Glutamatergic neuron (in vitro differentiated cells): Measurements from ENCODE around the gene ZNF408. TPM values are rescaled to one million over a fixed set of nuclear protein-coding genes. Genes with fewer than 3 reads are reported as not detected.

ENCODE experiments used
- DNase-seq: peaks from one replicate; pipeline ENCODE4 v3.0.0; 2022
- H3K27ac Mint-ChIP-seq: one replicate; pipeline ENCODE4 v1.8.0; 2020; ENCODE audit warnings: mild to moderate bottlenecking, mixed read lengths, inconsistent platforms; ENCODE audit not compliant: unreplicated experiment
- H3K27me3 Mint-ChIP-seq: one replicate; pipeline ENCODE4 v1.8.0; 2020; ENCODE audit warnings: mild to moderate bottlenecking, moderate library complexity, mixed read lengths, inconsistent platforms; ENCODE audit not compliant: unreplicated experiment
- H3K36me3 Mint-ChIP-seq: one replicate; pipeline ENCODE4 v1.8.0; 2020; ENCODE audit warnings: mild to moderate bottlenecking, mixed read lengths, inconsistent platforms; ENCODE audit not compliant: unreplicated experiment
- H3K4me1 Mint-ChIP-seq: one replicate; pipeline ENCODE4 v1.8.0; 2020; ENCODE audit warnings: mild to moderate bottlenecking, low read depth, mixed read lengths, inconsistent platforms; ENCODE audit not compliant: unreplicated experiment
- H3K4me3 Mint-ChIP-seq: one replicate; pipeline ENCODE4 v1.8.0; 2020; ENCODE audit warnings: mild to moderate bottlenecking, mixed read lengths, inconsistent platforms; ENCODE audit not compliant: unreplicated experiment
- H3K9me3 Mint-ChIP-seq: one replicate; pipeline ENCODE4 v1.8.0; 2020; ENCODE audit warnings: mild to moderate bottlenecking, moderate library complexity, mixed read lengths, inconsistent platforms; ENCODE audit not compliant: unreplicated experiment
- total RNA-seq: library from RNA; stranded (reverse); fragmentation: NEBNext Ultra II Directional; extraction: Animal tissue kit (Norgen Biotek cat#: 25700); gene quantifications from one replicate; pipeline ENCODE4 v1.2.1, GENCODE V29; 2021; ENCODE audit not compliant: unreplicated experiment
- TF ChIP-seq, protein P1 (sequence below): fragments of 200-600 bp; sonication (generic); IDR thresholded peaks from one replicate; pipeline ENCODE4 v1.5.0; 2021; ENCODE audit not compliant: partially characterized antibody, unreplicated experiment

The ZNF408 gene
- total RNA-seq, 1 donor from 2014 or later, result 10.6 TPM

- TF ChIP-seq, protein P1, sequence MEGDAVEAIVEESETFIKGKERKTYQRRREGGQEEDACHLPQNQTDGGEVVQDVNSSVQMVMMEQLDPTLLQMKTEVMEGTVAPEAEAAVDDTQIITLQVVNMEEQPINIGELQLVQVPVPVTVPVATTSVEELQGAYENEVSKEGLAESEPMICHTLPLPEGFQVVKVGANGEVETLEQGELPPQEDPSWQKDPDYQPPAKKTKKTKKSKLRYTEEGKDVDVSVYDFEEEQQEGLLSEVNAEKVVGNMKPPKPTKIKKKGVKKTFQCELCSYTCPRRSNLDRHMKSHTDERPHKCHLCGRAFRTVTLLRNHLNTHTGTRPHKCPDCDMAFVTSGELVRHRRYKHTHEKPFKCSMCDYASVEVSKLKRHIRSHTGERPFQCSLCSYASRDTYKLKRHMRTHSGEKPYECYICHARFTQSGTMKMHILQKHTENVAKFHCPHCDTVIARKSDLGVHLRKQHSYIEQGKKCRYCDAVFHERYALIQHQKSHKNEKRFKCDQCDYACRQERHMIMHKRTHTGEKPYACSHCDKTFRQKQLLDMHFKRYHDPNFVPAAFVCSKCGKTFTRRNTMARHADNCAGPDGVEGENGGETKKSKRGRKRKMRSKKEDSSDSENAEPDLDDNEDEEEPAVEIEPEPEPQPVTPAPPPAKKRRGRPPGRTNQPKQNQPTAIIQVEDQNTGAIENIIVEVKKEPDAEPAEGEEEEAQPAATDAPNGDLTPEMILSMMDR, result no peak
- Mint-ChIP-seq H3K36me3 (peaks cover 13% of the 10 kb centered on the region), H3K4me1 (peaks cover 25% of the 10 kb centered on the region), H3K27ac (no peak overlapping the region), H3K9me3 (peaks cover 21% of the 10 kb centered on the region), H3K27me3 (peaks cover 13% of the 10 kb centered on the region), H3K4me3 (no peak overlapping the region)
- no peak for DNase-seq
These were observed 25.5 kb upstream of the ZNF408 start for GRCh38 chr11:46675288-46675851.

- Mint-ChIP-seq H3K4me1 (peaks cover 25% of the 10 kb centered on the region), H3K27me3 (peaks cover 12% of the 10 kb centered on the region), H3K27ac (no peak overlapping the region), H3K9me3 (peaks cover 21% of the 10 kb centered on the region), H3K36me3 (peaks cover 13% of the 10 kb centered on the region), H3K4me3 (no peak overlapping the region)
- TF ChIP-seq, protein P1, result no peak
- DNase-seq, result no peak
These were observed 24.9 kb upstream of the ZNF408 start for GRCh38 chr11:46675949-46676348.

DNA sequence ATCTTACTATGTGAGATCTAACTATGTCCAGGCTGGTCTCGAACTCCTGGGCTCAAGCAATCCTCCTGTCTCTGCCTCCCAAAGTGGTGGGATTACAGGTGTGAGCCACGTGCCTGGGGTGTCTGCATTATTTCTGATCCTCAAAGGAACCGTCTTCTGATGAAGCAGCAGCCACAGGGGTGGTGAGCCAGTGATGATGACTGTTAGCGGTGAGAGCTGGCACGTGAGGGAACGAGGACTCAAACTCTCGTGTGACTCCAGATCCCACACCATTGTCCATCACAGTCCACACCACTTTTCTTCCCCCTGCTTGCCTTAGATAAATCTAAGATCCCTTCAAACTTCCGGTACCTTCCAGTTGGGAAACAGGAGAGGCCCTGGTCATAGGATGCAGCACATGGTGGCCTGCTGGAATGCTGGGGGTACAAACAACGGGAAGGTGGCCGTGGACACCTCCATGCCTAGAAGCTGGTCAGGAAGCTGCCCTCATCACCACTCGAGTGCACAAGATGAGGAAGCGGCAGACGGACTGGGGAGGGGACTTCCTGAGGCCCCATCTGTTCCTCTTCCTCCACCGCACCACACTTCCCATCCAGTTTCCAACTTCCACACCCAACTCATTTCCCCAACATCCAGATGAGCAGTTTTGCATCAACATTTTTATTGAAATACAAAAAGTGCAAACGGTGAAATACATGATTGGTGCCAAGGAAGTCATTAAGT lies 24.2 kb upstream of the ZNF408 start:
- Mint-ChIP-seq H3K36me3 (peaks cover 12% of the 10 kb centered on the region), H3K4me1 (peaks cover 25% of the 10 kb centered on the region), H3K27me3 (peaks cover 8% of the 10 kb centered on the region), H3K27ac (peak overlapping the region; percentile 70), H3K4me3 (peak overlapping the region; percentile 56), H3K9me3 (peaks cover 21% of the 10 kb centered on the region)
- DNase-seq, result no peak
- TF ChIP-seq, protein P1, result no peak

DNA sequence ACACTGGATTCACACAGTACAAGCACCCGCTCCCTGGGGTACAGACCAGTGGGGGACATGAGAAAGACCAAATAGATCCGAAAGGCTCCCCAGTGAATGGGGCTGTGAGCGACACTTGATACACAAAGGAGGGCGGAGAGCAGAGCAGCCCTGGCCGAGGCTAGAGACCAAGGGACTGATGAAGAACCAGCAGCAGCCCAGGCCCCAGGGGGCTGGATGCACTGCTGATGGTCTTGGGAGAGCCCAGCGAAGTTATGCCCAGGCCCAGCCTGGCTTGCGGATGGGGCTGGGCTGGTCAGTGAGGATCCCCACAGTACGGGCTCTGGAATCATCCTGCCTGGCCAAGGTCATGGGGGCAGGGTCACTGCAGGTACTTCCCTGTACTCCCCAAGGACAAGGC lies 23.7 kb upstream of the ZNF408 start:
- Mint-ChIP-seq H3K27ac (peak overlapping the region; percentile 70), H3K4me3 (peak overlapping the region; percentile 56), H3K27me3 (peaks cover 8% of the 10 kb centered on the region), H3K4me1 (peaks cover 21% of the 10 kb centered on the region), H3K9me3 (peaks cover 17% of the 10 kb centered on the region), H3K36me3 (peaks cover 7% of the 10 kb centered on the region)
- DNase-seq, result no peak
- TF ChIP-seq, protein P1, result no peak

DNA sequence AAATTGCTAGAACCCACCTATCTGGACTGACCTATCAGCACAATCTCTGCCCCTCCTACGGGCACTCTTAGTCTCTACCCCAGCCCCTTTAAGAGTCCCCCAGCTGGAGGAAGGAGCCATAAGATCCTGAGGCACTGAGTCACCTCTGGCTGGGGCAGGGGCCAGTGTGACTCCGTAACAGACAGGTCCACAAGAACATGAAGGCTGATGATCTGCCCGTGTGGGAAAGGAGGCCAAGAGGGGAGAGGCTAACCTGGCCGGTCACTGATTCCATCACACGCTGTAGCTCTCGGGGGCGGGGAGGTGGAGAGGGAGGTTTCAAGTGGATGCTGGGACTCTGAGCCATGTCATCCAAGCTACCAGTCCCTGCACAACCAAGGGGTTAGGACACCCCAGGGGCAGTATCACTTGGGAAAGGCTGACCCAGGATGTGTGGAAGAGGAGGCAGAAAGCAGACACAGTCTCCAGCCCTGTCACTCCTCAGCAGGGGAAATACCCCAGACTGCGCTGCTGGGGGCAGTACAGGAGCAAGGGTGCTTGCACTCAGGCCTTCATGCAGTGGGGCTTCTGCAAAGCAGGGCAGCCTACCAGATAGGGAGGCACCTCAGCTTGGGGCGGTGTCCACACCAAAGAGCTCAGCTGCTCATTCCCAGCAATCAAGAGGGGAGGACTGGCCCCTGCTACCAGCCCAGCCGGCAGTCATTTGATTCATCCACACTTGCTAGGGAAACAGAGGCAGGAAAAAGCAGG lies 22.7 kb upstream of the ZNF408 start:
- DNase-seq, result no peak

More for the DNA sequence above, 22.7 kb upstream of the ZNF408 start:
- peaks cover 9% of the 10 kb centered on the region for H3K9me3 Mint-ChIP-seq
- TF ChIP-seq, protein P1, result no peak
- H3K4me3 Mint-ChIP-seq, result no peak overlapping the region
- H3K36me3 Mint-ChIP-seq, result no peaks in the 10 kb centered on the region
- H3K27ac Mint-ChIP-seq, result no peak overlapping the region
- H3K27me3 Mint-ChIP-seq, result peaks cover 2% of the 10 kb centered on the region
- H3K4me1 Mint-ChIP-seq, result peaks cover 17% of the 10 kb centered on the region
